Embryonic facial prominence (tissue), 1 donor: ENCODE results near the gene GPR39.
"Not testable (repeated sequence)": the region's sequence is repeated elsewhere in the genome, so short reads cannot be mapped to it uniquely, and the experiment has no call there.

Source experiments
- DNase-seq: peaks from one replicate; pipeline ENCODE4 v3.0.0-alpha.2; 2016; ENCODE audit errors: extremely low spot score

The GPR39 gene

DNA sequence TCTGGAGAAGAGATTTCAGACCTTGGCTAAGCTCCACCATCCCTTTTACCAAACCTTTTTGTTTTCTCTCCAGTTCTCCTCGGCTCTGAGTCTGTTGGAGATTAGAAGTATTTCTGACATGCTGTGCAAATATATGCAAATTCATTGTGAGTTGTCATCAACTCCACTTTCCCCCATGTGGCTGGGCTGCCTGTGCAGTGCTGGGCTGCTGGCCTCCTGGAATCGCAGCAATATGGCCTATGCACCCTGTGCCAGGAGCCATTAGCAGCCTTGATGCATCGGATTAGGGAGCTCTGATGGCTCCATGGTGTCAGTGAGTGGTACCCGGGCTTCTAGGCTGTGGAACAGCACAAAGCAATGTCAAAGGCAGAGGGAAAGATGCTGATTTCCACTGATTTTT lies 80.0 kb downstream of the GPR39 start:
- DNase-seq = no peak

DNA sequence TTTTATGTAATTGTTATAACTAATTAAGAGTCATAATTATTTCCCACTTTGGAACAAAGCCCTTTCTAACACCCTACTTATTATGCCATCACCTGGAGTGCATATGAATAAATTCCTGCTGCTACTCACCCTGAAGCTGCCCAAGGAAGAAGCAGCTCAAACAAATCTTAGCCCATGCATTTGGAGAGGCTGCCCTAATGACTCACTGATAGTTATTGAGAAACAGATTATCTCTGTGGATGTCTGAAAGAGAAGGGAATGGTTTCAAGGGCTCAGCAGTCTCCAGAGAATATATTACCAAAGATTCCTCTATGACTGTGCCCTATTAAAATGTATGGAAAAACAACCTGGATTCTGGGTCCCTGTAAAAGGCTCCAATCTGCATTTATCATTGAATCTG lies 81.0 kb downstream of the GPR39 start:
- DNase-seq = no peak

DNA sequence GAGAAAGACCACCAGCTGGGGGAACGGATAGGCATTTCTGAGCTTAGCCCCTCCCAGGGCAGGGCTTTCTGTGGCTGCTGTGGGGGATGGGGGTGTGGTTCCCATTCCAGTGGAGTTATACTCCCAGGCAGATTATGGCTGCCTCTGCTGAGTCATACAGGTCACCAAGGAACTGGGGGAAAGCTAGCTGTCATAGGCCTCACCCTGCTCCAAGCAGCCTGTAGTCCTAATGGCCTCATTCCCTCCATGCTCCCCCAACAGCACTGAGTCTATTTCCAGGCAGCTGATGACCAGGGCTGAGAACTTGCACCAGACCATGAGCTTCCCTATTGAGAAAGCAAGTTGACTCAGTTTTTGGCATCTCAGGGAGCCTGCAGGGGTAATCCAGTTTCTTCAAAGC lies 87.1 kb downstream of the GPR39 start:
- no peak for DNase-seq

DNA sequence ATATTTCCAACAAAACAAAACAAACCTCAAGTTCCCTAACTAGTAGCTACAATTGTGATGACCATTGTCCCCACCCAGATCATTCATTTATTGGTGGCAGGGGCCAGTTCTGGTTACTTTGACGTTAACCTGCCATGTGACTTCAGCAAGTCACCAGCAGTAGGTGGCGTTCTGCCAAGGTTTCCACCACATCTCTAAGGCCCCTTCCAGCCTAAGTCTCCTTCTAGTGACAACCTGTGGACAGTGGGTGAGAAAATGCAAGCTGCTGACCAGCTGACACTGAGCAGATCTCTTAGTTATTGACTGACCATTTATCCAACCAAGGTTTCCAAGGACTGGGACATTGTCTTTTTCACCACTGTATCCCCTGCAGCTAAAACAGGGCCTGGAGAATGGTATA lies 98.4 kb downstream of the GPR39 start:
- DNase-seq = no peak

DNA sequence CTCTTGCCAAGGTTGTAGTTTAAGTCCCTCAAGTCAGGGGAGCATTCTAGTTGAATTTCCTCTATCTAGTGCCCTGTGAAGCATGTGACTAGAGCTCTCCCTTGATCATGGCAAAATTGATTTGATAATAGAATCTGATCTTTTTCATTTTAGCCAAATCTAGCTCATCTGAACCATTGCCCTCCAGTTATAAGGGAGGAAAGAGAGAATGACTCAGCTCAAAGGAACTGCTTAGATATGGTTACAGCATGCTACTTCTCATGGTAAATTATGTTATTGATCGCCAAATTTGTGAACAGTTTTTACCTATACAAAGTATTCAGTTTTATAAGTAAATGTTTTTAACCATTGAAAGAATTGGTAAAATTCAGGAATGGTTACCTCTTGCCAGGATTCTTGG lies 100.8 kb downstream of the GPR39 start:
- no peak for DNase-seq

DNA sequence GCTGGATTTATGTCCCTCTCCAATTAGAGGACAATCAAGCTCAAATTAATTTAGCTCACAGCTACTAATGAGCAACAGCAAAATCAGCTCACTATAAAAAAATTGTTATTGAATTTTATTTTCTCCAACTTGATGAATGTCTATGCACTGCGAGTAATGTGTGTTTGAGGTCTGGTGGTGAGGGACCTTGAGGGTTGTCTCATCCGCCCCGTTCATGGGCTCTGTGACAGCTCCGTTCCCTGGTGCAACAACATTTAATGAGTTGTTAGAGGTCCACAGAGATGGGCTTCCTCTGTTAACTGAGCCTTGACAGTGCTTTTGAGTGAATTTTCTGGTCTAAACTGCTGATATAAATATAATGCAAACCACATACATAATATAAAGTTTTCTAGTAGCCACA lies 101.7 kb downstream of the GPR39 start:
- DNase-seq = no peak

DNA sequence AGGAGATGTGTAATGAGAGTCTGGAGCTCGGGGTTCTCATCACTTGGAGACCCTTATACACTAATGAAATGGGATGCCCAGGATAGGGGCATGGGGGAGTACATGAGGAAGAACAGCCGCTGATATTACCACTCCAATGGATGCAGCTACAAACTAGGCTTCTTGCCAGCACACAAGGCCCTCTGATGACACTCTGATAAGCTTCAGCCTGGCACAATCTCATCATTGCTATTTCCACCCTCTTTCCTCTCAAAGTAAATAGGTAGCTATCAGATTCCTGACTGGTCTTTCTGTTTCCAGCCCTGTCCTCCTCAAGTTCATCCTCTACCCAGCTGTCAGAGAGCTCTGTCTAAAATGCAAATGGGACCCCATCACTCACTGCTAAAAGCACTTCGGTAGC lies 103.0 kb downstream of the GPR39 start:
- no peak for DNase-seq

DNA sequence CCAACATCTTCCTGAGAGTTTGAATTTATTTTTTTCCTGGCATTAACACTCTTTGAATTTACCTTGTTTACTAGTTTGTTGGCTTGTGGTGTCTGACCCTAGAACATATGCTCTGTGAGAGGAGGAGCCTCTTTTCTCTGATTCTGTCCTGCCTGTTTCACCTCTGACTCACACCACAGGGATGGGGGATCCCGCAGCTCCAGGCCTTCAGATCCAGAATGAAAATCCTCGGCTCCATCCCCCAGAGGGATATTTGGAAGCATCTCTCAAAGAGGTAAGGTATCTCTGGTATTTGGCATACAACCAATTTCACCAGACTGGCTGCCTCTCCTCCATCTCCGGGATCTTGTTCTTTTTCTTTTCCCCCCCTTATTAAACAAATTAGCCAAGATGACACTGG lies 104.7 kb downstream of the GPR39 start:
- DNase-seq = no peak

DNA sequence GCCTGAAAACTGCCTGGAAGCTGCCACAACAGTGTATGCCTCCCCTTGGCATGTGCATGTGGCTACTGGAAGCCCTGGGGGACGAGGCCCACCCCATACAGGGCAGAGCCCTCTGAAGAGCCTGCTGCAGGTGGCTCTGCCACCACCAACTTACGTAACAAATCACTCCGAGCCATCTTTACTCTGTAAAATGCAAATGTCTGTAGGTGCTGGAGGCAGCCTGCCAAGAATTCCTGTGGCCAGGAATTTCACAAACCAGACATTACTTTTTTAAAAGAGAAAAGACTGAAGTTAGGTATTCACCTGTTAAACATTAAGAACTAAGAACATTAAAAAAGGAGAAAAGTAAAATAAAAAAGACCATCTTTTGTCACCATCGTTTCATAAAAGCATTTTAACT lies 106.3 kb downstream of the GPR39 start:
- no peak for DNase-seq

DNA sequence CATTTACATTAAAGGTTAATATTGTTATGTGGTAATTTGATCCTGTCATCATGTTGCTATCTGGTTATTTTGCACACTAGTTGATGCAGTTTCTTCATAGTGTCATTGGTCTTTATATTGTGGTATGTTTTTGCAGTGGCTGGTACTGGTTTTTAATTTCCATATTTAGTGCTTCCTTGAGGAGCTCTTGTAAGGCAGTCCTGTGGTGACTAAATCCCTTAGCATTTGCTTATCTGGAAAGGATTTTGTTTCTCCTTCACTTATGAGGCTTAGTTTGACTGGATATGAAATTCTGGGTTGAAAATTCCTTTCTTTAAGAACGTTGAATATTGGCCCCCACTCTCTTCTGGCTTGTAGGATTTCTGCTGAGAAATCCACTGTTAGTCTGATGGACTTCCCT lies 120.5 kb downstream of the GPR39 start:
- DNase-seq = not testable (repeated sequence)

DNA sequence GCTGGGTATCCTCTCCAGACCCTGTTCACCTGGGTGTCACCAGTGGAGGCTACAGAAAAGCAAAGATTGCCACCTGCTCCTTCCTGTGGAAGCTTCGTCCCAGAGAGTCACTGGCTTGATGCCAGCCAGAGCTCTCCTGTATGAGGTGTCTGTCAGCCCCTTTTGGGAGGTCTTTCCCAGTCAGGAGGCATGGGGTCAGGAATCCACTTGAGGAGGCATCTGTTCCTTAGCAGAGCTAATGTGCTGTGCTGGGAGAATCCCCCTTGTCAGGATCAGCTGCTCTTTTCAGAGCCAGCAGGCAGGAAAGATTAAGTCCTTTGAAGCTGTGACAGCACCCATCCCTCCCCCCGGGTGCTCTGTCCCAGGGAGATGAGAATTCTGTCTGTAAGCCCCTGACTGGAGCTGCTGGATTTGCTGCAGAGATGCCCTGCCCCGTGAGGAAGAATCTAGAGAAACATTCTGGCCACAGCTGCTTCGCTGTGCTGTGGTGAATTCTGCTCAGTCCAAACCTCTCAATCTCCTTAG lies 121.8 kb downstream of the GPR39 start:
- no peak for DNase-seq

DNA sequence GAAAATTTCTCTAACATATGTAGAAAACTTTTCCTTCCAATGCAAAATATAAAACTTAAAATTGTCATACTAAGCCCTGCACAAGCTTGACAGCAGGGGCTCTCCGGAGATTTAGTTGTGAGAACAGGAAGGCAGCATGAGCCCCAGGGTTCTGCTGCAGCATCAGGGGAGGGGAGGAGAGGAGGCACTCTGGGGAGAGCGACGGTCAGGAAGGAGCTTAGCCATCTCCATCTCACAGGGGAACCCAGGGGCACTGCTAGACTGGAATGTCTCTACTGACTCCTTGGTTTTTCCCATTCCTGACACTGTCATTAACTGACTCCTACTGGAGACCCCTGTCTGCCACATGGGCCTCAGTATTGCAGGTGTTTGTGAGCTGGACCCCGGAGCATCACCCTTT lies 123.6 kb downstream of the GPR39 start:
- no peak for DNase-seq

DNA sequence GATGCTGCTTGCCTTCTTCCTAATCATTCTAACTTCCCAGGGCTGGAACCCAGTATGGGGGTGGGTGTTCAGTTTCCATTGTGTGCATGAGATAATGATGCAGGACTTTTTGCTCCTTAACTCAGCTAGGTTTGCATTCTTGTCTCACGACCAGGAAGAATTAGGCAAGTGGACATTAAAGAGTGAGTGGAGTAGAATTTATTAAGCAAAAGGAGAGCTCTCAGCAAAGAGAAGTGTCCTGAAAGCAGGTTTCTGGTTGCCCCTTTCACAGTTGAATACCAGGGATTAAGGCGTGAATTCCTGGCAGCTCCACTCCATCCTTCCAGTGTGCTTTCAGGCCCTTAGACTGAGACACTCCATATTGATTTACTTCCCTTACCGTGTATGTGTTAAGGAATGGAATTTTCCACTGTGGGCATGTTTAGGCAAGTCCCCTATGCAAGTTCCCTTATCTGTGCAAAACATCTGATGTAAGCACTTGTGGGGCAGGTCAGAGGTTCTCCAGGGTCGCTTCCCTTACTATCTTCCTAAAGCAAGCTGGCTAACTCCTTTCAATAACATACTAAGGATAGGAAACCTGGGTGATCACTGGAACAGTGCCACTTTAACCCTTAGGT lies 126.5 kb downstream of the GPR39 start:
- no peak for DNase-seq

DNA sequence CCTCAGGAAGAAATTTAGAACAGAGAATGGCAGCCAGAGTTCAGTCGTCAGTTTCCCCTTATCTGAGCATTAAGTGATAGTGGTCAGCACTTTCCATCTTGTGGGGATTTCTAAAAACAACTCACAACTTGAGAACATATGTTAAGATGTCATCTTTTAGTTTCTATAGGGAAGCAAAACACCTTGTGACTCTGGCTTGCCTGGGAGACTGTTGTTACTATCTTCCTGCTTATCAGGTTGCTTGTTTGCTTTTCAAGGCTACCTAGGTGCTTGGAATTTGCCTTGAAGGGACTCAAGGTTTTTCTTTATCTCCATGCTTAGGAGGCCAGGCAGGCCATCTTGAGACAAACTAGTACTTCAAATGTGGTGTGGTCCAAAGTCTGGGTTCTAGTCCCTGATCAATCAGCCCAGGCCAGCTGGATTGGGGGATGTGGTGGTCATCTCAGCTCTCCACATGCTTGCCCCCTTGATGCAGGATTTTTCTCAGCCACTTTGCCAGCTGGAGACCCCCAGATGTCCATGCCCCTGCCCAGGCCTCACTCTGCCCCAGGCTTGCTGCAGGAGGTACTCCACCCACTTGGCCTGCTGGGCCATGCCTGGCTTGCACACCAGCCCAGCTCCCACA lies 127.5 kb downstream of the GPR39 start:
- DNase-seq = no peak

DNA sequence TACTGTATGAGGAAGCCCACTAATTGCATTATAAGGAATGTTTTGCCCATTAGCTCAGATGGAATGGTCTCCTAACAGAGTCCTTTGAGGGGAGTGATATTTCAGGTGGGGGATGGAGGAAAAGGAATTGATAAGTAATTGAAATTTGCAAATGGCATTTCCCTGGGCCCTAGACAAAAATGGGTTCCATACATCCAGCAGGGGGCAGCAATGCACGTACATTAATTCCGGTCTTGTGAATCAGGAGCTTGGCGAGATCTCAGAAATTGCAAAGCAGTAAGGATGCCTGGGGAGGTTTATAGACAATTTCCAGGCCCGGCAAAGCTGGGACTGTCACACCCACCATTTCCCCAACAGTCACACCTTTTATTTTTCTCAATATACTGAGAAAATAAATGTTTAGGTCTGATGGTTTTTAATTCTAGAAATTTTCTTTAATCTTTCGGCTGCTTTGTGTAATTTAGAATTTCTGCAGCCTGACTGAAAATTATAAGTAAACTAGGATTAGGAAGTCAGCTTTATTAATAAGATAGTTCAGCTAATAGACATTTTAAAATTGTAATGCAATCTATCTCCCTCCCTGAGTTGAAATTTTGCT lies 130.6 kb downstream of the GPR39 start:
- peak; percentile 50 for DNase-seq

DNA sequence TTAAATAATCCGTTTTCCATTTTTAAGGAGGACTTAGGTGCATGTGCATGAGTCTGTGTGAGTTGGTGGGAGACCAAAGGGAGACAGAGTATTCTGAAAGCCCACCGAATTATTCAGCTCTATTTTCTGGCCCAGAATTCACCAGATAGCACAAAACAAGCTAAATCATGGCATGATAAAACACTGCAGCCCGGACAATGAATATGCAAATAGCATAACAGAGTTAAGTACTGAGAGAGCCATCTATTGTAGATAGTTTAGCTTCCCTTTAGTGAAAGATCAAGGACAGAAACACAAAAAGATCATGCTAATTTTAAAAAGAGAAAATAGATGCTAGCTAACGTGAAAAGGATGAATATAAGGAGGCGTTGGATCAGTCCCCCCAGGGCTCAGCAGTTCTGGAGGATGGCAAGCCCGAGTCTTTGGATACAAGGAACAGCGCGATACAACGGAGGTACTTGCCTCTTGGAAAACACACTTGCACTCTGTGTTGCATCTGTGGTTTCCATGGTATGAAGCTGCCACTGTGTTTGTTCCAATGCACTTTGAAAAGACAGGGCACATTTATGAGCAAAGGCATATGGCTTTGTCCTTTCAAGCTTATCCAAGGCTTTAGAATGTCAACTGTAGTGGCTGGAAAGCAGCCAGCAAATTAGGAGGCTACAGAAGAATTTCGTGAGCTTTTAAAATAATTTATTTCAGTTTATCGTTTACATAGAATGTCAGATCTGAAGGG lies 133.5 kb downstream of the GPR39 start:
- no peak for DNase-seq

DNA sequence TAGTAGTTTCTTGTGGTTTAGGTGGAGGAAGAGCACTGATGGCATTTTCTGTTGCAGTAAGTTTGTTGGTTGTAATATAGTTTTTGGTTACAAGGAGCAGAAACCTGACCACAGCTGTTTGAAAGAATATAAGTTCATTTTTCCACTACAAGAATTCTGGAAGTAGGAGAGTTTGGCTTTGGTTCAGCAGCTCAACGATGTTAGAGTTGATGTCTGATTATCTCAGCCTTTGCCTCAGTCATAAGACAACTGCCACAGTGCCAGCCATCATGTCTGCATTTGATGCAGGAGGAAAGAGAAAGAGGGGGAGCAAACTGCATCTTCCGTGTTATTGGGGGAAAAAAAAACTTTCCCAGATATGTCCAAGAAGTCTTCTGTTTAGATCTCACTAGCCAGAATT lies 134.3 kb downstream of the GPR39 start:
- DNase-seq = no peak

DNA sequence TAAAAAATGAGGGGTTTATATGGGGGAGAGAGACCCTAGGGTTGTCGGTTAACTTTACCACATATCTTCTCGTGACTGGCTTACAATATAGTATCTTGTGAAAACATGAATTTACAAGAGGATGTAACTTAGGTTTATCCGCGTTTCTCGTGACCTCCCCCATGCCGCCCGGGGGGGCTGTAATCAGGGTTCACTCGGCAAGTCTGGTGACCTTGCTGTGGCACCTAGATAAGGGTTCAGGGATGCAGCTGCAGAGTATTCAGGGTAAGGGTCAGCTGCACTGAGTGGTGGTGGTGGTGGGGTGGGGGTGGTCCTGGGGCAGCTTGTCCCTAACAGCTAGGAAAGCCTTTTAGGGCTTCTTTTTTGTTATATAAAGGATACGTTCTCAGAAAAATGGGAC lies 141.1 kb downstream of the GPR39 start:
- DNase-seq = no peak

DNA sequence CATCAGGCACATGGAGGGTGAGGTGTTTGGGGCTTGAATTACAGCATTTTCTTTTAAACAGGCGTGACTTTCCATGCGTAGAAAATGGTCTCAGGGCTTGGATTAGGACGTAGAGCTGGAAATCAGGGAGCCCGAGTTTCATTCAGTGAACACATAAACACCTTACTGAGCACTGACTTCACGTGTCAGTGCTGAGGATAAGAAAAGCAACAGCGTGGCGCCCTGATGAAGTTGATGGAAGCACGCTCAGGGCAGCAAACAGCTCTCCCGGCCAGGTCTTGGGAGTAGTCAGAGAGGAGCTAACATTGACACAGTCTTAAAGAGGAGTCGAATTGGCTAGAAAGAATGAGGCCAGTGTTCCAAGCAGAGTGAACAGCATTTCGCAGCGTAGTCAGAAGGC lies 142.7 kb downstream of the GPR39 start:
- DNase-seq = no peak

DNA sequence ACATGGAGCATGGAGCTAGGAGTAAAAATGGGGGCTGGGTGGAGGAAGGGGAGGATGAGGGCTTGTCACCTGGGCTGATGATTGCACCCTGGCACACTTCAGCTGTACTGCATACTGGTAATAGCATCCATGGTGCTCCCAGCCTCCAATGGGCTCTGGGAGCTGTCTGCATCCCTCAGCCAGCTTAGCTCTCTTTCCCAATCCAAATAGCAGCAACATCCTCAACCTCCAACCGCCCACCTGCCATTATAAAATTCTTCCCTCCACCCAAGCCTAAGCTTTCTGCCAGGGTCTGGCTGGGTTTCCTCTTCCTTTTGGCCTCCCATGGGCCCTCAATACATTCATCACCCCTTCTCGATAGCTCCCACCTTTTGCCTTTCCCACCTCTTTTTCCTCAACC lies 143.3 kb downstream of the GPR39 start:
- no peak for DNase-seq

DNA sequence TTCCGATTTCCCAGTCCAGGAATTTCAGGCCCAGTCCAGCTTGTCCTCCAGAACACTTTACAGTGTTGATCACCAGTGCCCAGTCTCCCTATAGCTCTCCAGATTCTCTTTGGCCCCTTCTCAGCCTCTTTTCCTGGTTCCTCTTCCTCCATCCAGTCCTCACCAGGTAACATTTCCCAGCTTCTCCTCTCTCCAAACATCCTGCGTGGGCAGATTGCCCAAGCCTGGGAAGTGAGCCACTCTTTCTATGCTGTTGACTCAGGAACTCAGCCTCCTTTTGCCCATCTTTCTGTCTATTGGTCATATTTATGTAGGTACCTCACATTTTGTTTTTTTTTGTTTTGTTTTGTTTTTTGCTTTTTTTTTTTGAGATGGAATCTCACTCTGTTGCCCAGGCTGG lies 144.0 kb downstream of the GPR39 start:
- no peak for DNase-seq

DNA sequence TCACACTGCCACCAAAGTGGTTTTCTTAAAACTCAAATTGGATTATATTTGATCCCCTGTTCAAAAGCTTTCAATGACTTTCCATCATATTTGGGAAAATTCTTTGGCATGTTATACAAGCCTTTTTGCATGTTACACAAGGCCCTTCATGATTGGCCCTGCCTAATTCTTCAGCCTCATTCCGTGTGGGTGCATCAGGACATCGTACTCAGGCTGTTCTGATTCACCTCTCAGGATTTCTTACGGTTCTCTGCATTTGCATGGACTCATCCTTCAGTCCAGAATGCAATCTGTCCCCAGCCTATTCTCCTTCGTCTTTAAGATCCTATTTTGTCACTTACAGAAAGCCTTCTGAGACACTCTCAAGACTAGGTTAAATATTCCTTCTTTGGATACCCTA lies 145.6 kb downstream of the GPR39 start:
- no peak for DNase-seq

DNA sequence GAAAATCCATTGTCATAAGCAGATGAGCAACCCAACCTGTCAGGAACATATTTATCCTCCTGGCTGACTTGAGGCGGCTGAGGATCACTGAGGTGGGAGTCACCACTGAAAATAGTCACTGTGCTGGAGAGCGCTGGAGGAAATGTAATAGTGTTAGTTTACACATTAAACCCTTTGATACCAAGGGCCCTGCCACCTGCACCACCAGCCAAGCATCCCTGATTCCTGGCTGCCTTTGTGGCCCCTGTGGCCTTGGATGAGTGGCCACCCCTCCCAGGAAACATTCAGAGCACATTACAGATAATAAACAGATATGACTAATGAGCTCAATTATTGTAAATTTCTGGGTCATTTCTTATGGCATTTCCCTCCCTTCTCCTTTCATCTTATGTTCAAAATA lies 147.5 kb downstream of the GPR39 start:
- DNase-seq = no peak
